Activated T-helper 17 cell treated with anti-CD3 and anti-CD28 coated beads, Interleukin-2, amount 50 U/mL, for 72 hours (primary cell): ENCODE measurements around the gene IGFBP4. TPM values are rescaled to one million over a fixed set of nuclear protein-coding genes. Genes with fewer than 3 reads are reported as not detected.

ENCODE experiments used
- ATAC-seq: fragments of 150-1000 bp; cut with Tn5 transposase; replicated peaks from 2 replicates; pipeline ENCODE4 v1.10.0; 2021; ENCODE audit warnings: mild to moderate bottlenecking, moderate library complexity
- H3K27ac Mint-ChIP-seq: one replicate; pipeline ENCODE4 v1.8.0; 2022; ENCODE audit warnings: mixed read lengths
- H3K27me3 Mint-ChIP-seq: one replicate; pipeline ENCODE4 v1.8.0; 2022; ENCODE audit warnings: mixed read lengths
- H3K36me3 Mint-ChIP-seq: one replicate; pipeline ENCODE4 v1.8.0; 2022; ENCODE audit warnings: low read depth, mild to moderate bottlenecking, mixed read lengths
- H3K4me1 Mint-ChIP-seq: one replicate; pipeline ENCODE4 v1.8.0; 2022; ENCODE audit warnings: mixed read lengths
- H3K4me3 Mint-ChIP-seq: one replicate; pipeline ENCODE4 v1.8.0; 2022; ENCODE audit warnings: mild to moderate bottlenecking, mixed read lengths
- H3K9me3 Mint-ChIP-seq: one replicate; pipeline ENCODE4 v1.8.0; 2022; ENCODE audit warnings: mixed read lengths
- total RNA-seq, 2 donors: library from RNA; stranded (reverse); gene quantifications; one replicate each; pipeline ENCODE4 v1.2.3, GENCODE V29; 2022

Gene IGFBP4
- total RNA-seq, 2 donors from 2014 or later = 5.3 to 33.8 TPM

- no peaks in the 10 kb centered on the region for H3K4me1 Mint-ChIP-seq
- ATAC-seq = no peak
- H3K9me3 Mint-ChIP-seq = no peaks in the 10 kb centered on the region
- H3K36me3 Mint-ChIP-seq = no peaks in the 10 kb centered on the region
- H3K27ac Mint-ChIP-seq = no peak overlapping the region
- no peak overlapping the region for H3K4me3 Mint-ChIP-seq
- H3K27me3 Mint-ChIP-seq = no peaks in the 10 kb centered on the region
These were observed 53.6 kb downstream of the IGFBP4 start for GRCh38 chr17:40496634-40497420.

GRCh38 chr17:40497695-40498094 is 54.4 kb downstream of the IGFBP4 start:
- no peaks in the 10 kb centered on the region for H3K27me3 Mint-ChIP-seq
- no peak for ATAC-seq
- no peak overlapping the region for H3K4me3 Mint-ChIP-seq
- H3K36me3 Mint-ChIP-seq = no peaks in the 10 kb centered on the region
- H3K27ac Mint-ChIP-seq = peak overlapping the region; percentile 23
- H3K4me1 Mint-ChIP-seq = no peaks in the 10 kb centered on the region
- no peaks in the 10 kb centered on the region for H3K9me3 Mint-ChIP-seq

GRCh38 chr17:40498281-40499084 is 55.2 kb downstream of the IGFBP4 start:
- no peak for ATAC-seq
- Mint-ChIP-seq H3K27ac (peak overlapping the region; percentile 23), H3K4me3 (no peak overlapping the region), H3K4me1 (no peaks in the 10 kb centered on the region), H3K27me3 (no peaks in the 10 kb centered on the region), H3K36me3 (no peaks in the 10 kb centered on the region), H3K9me3 (no peaks in the 10 kb centered on the region)

- Mint-ChIP-seq H3K27ac (no peak overlapping the region), H3K27me3 (no peaks in the 10 kb centered on the region), H3K9me3 (no peaks in the 10 kb centered on the region), H3K4me1 (no peaks in the 10 kb centered on the region), H3K36me3 (no peaks in the 10 kb centered on the region), H3K4me3 (no peak overlapping the region)
- ATAC-seq = no peak
These were observed 56.4 kb downstream of the IGFBP4 start for GRCh38 chr17:40499551-40500189.

- H3K36me3 Mint-ChIP-seq = no peaks in the 10 kb centered on the region
- no peak overlapping the region for H3K4me3 Mint-ChIP-seq
- no peak for ATAC-seq
- H3K27ac Mint-ChIP-seq = no peak overlapping the region
- no peaks in the 10 kb centered on the region for H3K4me1 Mint-ChIP-seq
- no peaks in the 10 kb centered on the region for H3K9me3 Mint-ChIP-seq
- no peaks in the 10 kb centered on the region for H3K27me3 Mint-ChIP-seq
These were observed 56.9 kb downstream of the IGFBP4 start for GRCh38 chr17:40500190-40500589.

- Mint-ChIP-seq H3K27ac (no peak overlapping the region), H3K4me1 (no peaks in the 10 kb centered on the region), H3K9me3 (no peaks in the 10 kb centered on the region), H3K4me3 (no peak overlapping the region), H3K27me3 (no peaks in the 10 kb centered on the region), H3K36me3 (no peaks in the 10 kb centered on the region)
- ATAC-seq = no peak
These were observed 57.5 kb downstream of the IGFBP4 start for GRCh38 chr17:40500709-40501108.

GRCh38 chr17:40501499-40501911 is 58.3 kb downstream of the IGFBP4 start, which contains the start of gene TNS4:
TNS4 (minus strand) TSS chr17:40501623; CDS start chr17:40496425, 5,198 bp downstream.
- no peak within 1 kb of the TSS for H3K4me3 Mint-ChIP-seq
- no peaks in the 10 kb centered on the region for H3K36me3 Mint-ChIP-seq
- peak within 1 kb of the TSS; percentile 15 for H3K27ac Mint-ChIP-seq
- ATAC-seq = no peak
- H3K27me3 Mint-ChIP-seq = no peaks in the 10 kb centered on the region
- no peaks in the 10 kb centered on the region for H3K4me1 Mint-ChIP-seq
- H3K9me3 Mint-ChIP-seq = no peaks in the 10 kb centered on the region

GRCh38 chr17:40502716-40503115 is 59.5 kb downstream of the IGFBP4 start:
- no peaks in the 10 kb centered on the region for H3K27me3 Mint-ChIP-seq
- no peaks in the 10 kb centered on the region for H3K4me1 Mint-ChIP-seq
- peak overlapping the region; percentile 15 for H3K27ac Mint-ChIP-seq
- H3K36me3 Mint-ChIP-seq = no peaks in the 10 kb centered on the region
- no peak for ATAC-seq
- no peaks in the 10 kb centered on the region for H3K9me3 Mint-ChIP-seq
- no peak overlapping the region for H3K4me3 Mint-ChIP-seq

GRCh38 chr17:40503154-40503553 is 59.9 kb downstream of the IGFBP4 start:
- Mint-ChIP-seq H3K27ac (no peak overlapping the region), H3K4me1 (no peaks in the 10 kb centered on the region), H3K9me3 (no peaks in the 10 kb centered on the region), H3K4me3 (no peak overlapping the region), H3K36me3 (no peaks in the 10 kb centered on the region), H3K27me3 (no peaks in the 10 kb centered on the region)
- ATAC-seq = no peak

- no peaks in the 10 kb centered on the region for H3K36me3 Mint-ChIP-seq
- H3K27me3 Mint-ChIP-seq = no peaks in the 10 kb centered on the region
- no peak for ATAC-seq
- no peak overlapping the region for H3K4me3 Mint-ChIP-seq
- H3K9me3 Mint-ChIP-seq = no peaks in the 10 kb centered on the region
- no peak overlapping the region for H3K27ac Mint-ChIP-seq
- H3K4me1 Mint-ChIP-seq = no peaks in the 10 kb centered on the region
These were observed 63.5 kb downstream of the IGFBP4 start for GRCh38 chr17:40506786-40507185.

Other genes with a start within 250 kb of the IGFBP4 start
- 10 to 100 TPM; 25.1 to 38.0 TPM for gene WIPF2, start 224.1 kb upstream of the IGFBP4 start, total RNA-seq
- gene CDC6, start 155.6 kb upstream of the IGFBP4 start, total RNA-seq = 100 to 1,000 TPM in 1 of 2 donors, 10 to 100 TPM in 1; 60.9 to 101 TPM
- 10 to 100 TPM; 43.7 to 61.9 TPM for gene RARA, start 134.3 kb upstream of the IGFBP4 start, total RNA-seq
- not detected for gene GJD3, start 78.7 kb upstream of the IGFBP4 start, total RNA-seq
- 100 to 1,000 TPM; 230 to 257 TPM for gene TOP2A, start 25.6 kb upstream of the IGFBP4 start, total RNA-seq
- 10 to 100 TPM in 1 of 2 donors, 1 to 10 TPM in 1; 8.8 to 19.8 TPM for gene TNS4, start 58.2 kb downstream of the IGFBP4 start, total RNA-seq
- 100 to 1,000 TPM; 140 to 304 TPM for gene CCR7, start 122.0 kb downstream of the IGFBP4 start, total RNA-seq
- gene SMARCE1, start 204.4 kb downstream of the IGFBP4 start, total RNA-seq = 10 to 100 TPM; 82.1 to 85.5 TPM
- not detected for gene KRT222, start 221.7 kb downstream of the IGFBP4 start, total RNA-seq